CD14-positive monocyte (primary cell): ENCODE data around the gene TAS2R30. TPM values are rescaled to one million over a fixed set of nuclear protein-coding genes. Genes with fewer than 3 reads are reported as not detected.

Experiments
- DNase-seq, 3 donors: peaks; one replicate each; pipeline ENCODE4 v3.0.0-alpha.2; 2011 to 2022
- H2AFZ ChIP-seq: 2 replicates; pipeline ENCODE4 v1.6.0; 2012; ENCODE audit warnings: mild to moderate bottlenecking, low read depth, low read length, inconsistent platforms; ENCODE audit not compliant: insufficient read depth, poor library complexity, severe bottlenecking
- H3K27ac ChIP-seq, 2 donors: 1 replicate in 1 of 2; 2 replicates in 1 of 2; pipeline ENCODE4 v1.5.1; 2012 to 2013; ENCODE audit warnings: low read length in 2 of 2, control low read depth in 1 of 2, inconsistent platforms in 1 of 2, low read depth in 1 of 2, mild to moderate bottlenecking in 1 of 2
- H3K27me3 ChIP-seq, 2 donors: one replicate each; pipeline versions ENCODE4 v1.6.0 to v1.6.1; 2011 to 2013; ENCODE audit warnings: low read length in 2 of 2; ENCODE audit not compliant: control insufficient read depth in 2 of 2, insufficient read depth in 2 of 2
- H3K36me3 ChIP-seq, 2 donors: replicated peaks in 1 of 2; 1 replicate in 1 of 2; 2 replicates in 1 of 2; pipeline versions ENCODE4 v1.5.1 to v1.6.1; 2012 to 2013; ENCODE audit warnings: low read length in 2 of 2, control low read depth in 1 of 2, inconsistent platforms in 1 of 2, mild to moderate bottlenecking in 1 of 2; ENCODE audit not compliant: insufficient read depth in 2 of 2, control insufficient read depth in 1 of 2
- H3K4me1 ChIP-seq, 2 donors: 1 replicate in 1 of 2; 2 replicates in 1 of 2; pipeline versions ENCODE4 v1.5.1 to v1.6.1; 2012 to 2013; ENCODE audit warnings: low read length in 2 of 2, control low read depth in 1 of 2, inconsistent platforms in 1 of 2, mild to moderate bottlenecking in 1 of 2, moderate library complexity in 1 of 2; ENCODE audit not compliant: insufficient read depth in 2 of 2, control insufficient read depth in 1 of 2
- H3K4me2 ChIP-seq: replicated peaks from 2 replicates; pipeline ENCODE3; 2012; ENCODE audit warnings: low read length, moderate library complexity, mild to moderate bottlenecking; ENCODE audit not compliant: poor library complexity, severe bottlenecking; ENCODE audit errors: extremely low read depth
- H3K4me3 ChIP-seq, 3 experiments: fragments of 200-600 bp in 1 of 3; sonication (generic) in 1 of 3; replicated peaks in 1 of 3; 1 replicate in 2 of 3; 2 replicates in 1 of 3; pipeline ENCODE4 v1.5.1; 2011 to 2013; ENCODE audit warnings: low read length in 3 of 3, mild to moderate bottlenecking in 3 of 3, control low read depth in 2 of 3, low read depth in 2 of 3, inconsistent platforms in 1 of 3, moderate library complexity in 1 of 3
- H3K79me2 ChIP-seq: 2 replicates; pipeline ENCODE4 v1.6.0; 2012; ENCODE audit warnings: mild to moderate bottlenecking, control low read depth, inconsistent platforms, low read length, moderate library complexity; ENCODE audit not compliant: insufficient read depth
- H3K9ac ChIP-seq: 2 replicates; pipeline ENCODE4 v1.6.0; 2017; ENCODE audit warnings: low read length, mild to moderate bottlenecking; ENCODE audit not compliant: insufficient read depth, poor library complexity, severe bottlenecking
- H3K9me3 ChIP-seq, 2 donors: replicated peaks in 1 of 2; 1 replicate in 1 of 2; 2 replicates in 1 of 2; pipeline versions ENCODE4 v1.5.1 to v1.6.1; 2012 to 2013; ENCODE audit warnings: low read length in 2 of 2, control low read depth in 1 of 2; ENCODE audit not compliant: control insufficient read depth in 1 of 2, insufficient read depth in 1 of 2
- H4K20me1 ChIP-seq: 2 replicates; pipeline ENCODE4 v1.6.0; 2012; ENCODE audit warnings: mild to moderate bottlenecking, low read length, control low read depth, moderate library complexity; ENCODE audit not compliant: insufficient read depth
- H3K27ac Mint-ChIP-seq, 7 donors: one replicate each; pipeline ENCODE4 v1.8.0; 2020; ENCODE audit warnings: mild to moderate bottlenecking in 7 of 7, mixed read lengths in 7 of 7, moderate library complexity in 6 of 7, inconsistent platforms in 2 of 7
- H3K27me3 Mint-ChIP-seq, 3 donors: one replicate each; pipeline ENCODE4 v1.8.0; 2021 to 2022; ENCODE audit warnings: low read depth in 3 of 3, mild to moderate bottlenecking in 3 of 3, mixed read lengths in 3 of 3, moderate library complexity in 3 of 3, inconsistent platforms in 1 of 3
- H3K36me3 Mint-ChIP-seq, 2 donors: one replicate each; pipeline ENCODE4 v1.8.0; 2020; ENCODE audit warnings: mixed read lengths in 2 of 2, inconsistent platforms in 1 of 2, mild to moderate bottlenecking in 1 of 2
- H3K4me1 Mint-ChIP-seq: one replicate; pipeline ENCODE4 v1.8.0; 2020; ENCODE audit warnings: mild to moderate bottlenecking, mixed read lengths
- H3K4me3 Mint-ChIP-seq, 2 donors: one replicate each; pipeline ENCODE4 v1.8.0; 2020; ENCODE audit warnings: mild to moderate bottlenecking in 2 of 2, mixed read lengths in 2 of 2, moderate library complexity in 1 of 2
- H3K9me3 Mint-ChIP-seq, 7 donors: one replicate each; pipeline ENCODE4 v1.8.0; 2020 to 2022; ENCODE audit warnings: mixed read lengths in 7 of 7, mild to moderate bottlenecking in 6 of 7, moderate library complexity in 6 of 7, inconsistent platforms in 2 of 7
- CTCF ChIP-seq: fragments of 200-600 bp; IDR thresholded peaks from one replicate; pipeline ENCODE4 v1.8.0; 2022; ENCODE audit warnings: antibody characterized with exemption, mild to moderate bottlenecking
- WGBS: methylation state at CpG from one replicate; pipeline ENCODE4 v1.1.5; 2013; ENCODE audit warnings: missing lambda C conversion rate; ENCODE audit not compliant: insufficient coverage; 5-methylcytosine and 5-hydroxymethylcytosine counted together
- intact Hi-C, 2 donors: fragments of 100-400 bp; cut with micrococcal nuclease; formaldehyde crosslinking; loops; one replicate each; pipeline versions ENCODE4 v1.15.0 to v1.15.1; 2023
- polyA plus RNA-seq, 3 donors: library from polyadenylated mRNA; depleted of rRNA in 1 of 3; unstranded in 2 of 3; stranded (reverse) in 1 of 3; fragments of 300-500 nt in 2 of 3; fragments of >200 nt in 1 of 3; fragmentation: Illumina TruSeq in 2 of 3; gene quantifications; 1 replicate in 2 of 3; 2 replicates in 1 of 3; pipeline ENCODE4 v1.2.3, GENCODE V29; 2012 to 2021

The TAS2R30 gene
- polyA plus RNA-seq, 3 donors, result 0.05 TPM; not detected in 2

DNA sequence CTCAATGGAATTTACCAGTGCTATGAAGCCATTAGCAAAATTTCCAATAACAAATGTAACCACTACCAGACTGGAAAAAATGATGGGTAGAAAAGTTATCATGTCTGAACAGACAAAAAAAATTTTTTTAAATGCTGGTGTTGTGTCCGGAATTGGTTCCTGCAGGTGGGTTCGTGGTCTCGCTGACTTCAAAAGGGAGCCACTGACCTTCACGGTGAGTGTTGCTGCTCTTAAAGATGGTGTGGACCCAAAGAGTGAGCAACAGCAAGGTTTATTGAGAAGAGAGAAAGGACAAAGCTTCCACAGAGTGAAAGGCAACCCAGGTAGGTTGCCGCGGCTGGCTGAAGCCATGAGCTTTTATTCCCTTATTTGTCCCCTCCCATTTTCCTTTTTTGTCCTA, 42.3 kb downstream of the TAS2R30 start, which contains the start of gene TAS2R43:
Gene TAS2R43 (minus strand): TSS at position 186 of the 400 bp plus-strand sequence. CDS start 84 bp downstream, at position 102.
- Histone ChIP-seq H3K4me2 (no peak within 1 kb of the TSS), H3K79me2 (no peaks in the 10 kb centered on the region), H3K9me3 (no peaks in the 10 kb centered on the region), H3K9ac (no peak within 1 kb of the TSS), H3K36me3 (no peaks in the 10 kb centered on the region), H3K4me1 (no peaks in the 10 kb centered on the region), H4K20me1 (no peaks in the 10 kb centered on the region), H3K27me3 (no peaks in the 10 kb centered on the region), H2AFZ (no peak within 1 kb of the TSS), H3K4me3 (no peak within 1 kb of the TSS), H3K27ac (no peak within 1 kb of the TSS)
- Mint-ChIP-seq H3K9me3 (peaks cover 0 to 19% (median 2%) of the 10 kb centered on the region in 7 donors), H3K27ac (no peak within 1 kb of the TSS), H3K36me3 (no peaks in the 10 kb centered on the region), H3K27me3 (no peaks in the 10 kb centered on the region), H3K4me1 (no peaks in the 10 kb centered on the region), H3K4me3 (no peak within 1 kb of the TSS)
- WGBS, result no CpG with 5 or more reads among the region's 6 CpGs
- intact Hi-C loops, result no loop called here
- no peak for DNase-seq
- no peak for TF ChIP-seq CTCF

- Mint-ChIP-seq H3K27me3 (no peaks in the 10 kb centered on the region), H3K9me3 (peaks cover 0 to 24% (median 2%) of the 10 kb centered on the region in 7 donors), H3K36me3 (peaks cover 0 to 2% of the 10 kb centered on the region in 2 donors), H3K4me1 (no peaks in the 10 kb centered on the region), H3K4me3 (no peak overlapping the region), H3K27ac (no peak overlapping the region)
- H3K79me2 ChIP-seq, result no peaks in the 10 kb centered on the region
- DNase-seq, result no peak
- no peak overlapping the region for H3K4me2 ChIP-seq
- TF ChIP-seq CTCF, result no peak
- H3K27ac ChIP-seq, result no peak overlapping the region
- H3K4me1 ChIP-seq, result no peaks in the 10 kb centered on the region
- H3K9ac ChIP-seq, result no peak overlapping the region
- no peak overlapping the region for H3K4me3 ChIP-seq
- H3K27me3 ChIP-seq, result no peaks in the 10 kb centered on the region
- peaks cover 0 to under 1% of the 10 kb centered on the region in 2 donors for H3K9me3 ChIP-seq
- no peaks in the 10 kb centered on the region for H3K36me3 ChIP-seq
- no peak overlapping the region for H2AFZ ChIP-seq
- H4K20me1 ChIP-seq, result no peaks in the 10 kb centered on the region
- intact Hi-C loops, result no loop called here
- no CpG with 5 or more reads among the region's 5 CpGs for WGBS
Observed at GRCh38 chr12:11089246-11089645, 45.2 kb downstream of the TAS2R30 start.
